Lower leg skin (tissue), 3 donors: ENCODE data around the gene FILIP1.

Source experiments
- POLR2A ChIP-seq, 2 donors: fragments of 450-650 bp; IDR thresholded peaks; one replicate each; pipeline ENCODE4 v1.6.1; 2016 to 2017; ENCODE audit warnings: antibody characterized with exemption in 2 of 2, mild to moderate bottlenecking in 1 of 2, moderate library complexity in 1 of 2
- TF ChIP-seq, protein P1 (sequence below), 3 donors: fragments of 450-650 bp; IDR thresholded peaks; one replicate each; pipeline ENCODE4 v1.5.1; 2016; ENCODE audit warnings: antibody characterized with exemption in 3 of 3, mild to moderate bottlenecking in 3 of 3, moderate library complexity in 2 of 3

DNA sequence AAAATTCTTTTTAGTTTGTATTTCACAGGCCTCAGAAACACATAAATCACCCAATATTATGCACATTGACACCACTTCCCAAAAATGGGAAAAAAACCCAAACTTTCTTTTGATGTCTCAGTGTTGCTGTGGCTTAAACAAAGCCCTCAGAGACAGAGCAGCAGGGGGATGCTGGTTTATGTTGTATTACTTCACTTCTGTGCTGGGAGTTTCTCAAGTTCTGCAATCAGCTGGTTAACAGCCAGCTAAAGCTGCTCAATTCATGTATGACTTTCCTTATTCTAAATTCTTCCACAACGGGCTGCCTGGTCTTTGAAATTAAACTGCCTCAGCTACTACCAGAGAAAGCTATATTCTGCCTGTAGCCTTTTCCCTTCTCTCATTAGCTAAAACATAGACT lies 5.6 kb downstream of the FILIP1 start:
- no peak for TF ChIP-seq POLR2A (IDR thresholded peaks at IDR 0.05)
- TF ChIP-seq, protein P1, sequence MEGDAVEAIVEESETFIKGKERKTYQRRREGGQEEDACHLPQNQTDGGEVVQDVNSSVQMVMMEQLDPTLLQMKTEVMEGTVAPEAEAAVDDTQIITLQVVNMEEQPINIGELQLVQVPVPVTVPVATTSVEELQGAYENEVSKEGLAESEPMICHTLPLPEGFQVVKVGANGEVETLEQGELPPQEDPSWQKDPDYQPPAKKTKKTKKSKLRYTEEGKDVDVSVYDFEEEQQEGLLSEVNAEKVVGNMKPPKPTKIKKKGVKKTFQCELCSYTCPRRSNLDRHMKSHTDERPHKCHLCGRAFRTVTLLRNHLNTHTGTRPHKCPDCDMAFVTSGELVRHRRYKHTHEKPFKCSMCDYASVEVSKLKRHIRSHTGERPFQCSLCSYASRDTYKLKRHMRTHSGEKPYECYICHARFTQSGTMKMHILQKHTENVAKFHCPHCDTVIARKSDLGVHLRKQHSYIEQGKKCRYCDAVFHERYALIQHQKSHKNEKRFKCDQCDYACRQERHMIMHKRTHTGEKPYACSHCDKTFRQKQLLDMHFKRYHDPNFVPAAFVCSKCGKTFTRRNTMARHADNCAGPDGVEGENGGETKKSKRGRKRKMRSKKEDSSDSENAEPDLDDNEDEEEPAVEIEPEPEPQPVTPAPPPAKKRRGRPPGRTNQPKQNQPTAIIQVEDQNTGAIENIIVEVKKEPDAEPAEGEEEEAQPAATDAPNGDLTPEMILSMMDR (IDR thresholded peaks at IDR 0.05), result no peak
